NOMO-1 treated with DMSO at 0.1 percent for 48 hours (cell line): ENCODE data around the gene TMSB10.

Experiments
- DNase-seq: peaks from one replicate; lab custom pipeline; 2025; ENCODE audit not compliant: unreplicated experiment; lab: John Stamatoyannopoulos, UW

The TMSB10 gene

GRCh38 chr2:84879584-84880394 lies 25.7 kb upstream of the TMSB10 start:
- DNase-seq, result peak; percentile 67

DNA sequence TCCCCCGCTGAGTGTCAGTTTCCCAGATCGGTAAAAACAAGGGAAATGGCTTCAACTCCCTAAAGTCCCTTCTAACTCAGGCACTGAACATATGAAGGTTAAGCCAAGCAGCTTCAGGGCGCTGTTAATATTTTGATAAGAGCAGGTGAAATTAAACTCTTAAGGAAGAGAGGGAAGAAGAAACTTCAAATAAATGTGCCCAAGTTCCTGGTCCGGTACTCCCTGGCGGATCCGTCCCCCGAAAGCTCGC lies 25.1 kb upstream of the TMSB10 start:
- DNase-seq, result no peak

- peak; percentile 8 for DNase-seq
Observed at GRCh38 chr2:84880645-84881521, 24.6 kb upstream of the TMSB10 start, which contains the start of gene TRABD2A. TSS of gene TRABD2A (minus strand) at chr2:84881084. CDS start at chr2:84881039, 45 bp downstream.

GRCh38 chr2:84881581-84882413 lies 23.7 kb upstream of the TMSB10 start:
- peak; percentile 75 for DNase-seq

- no peak for DNase-seq
Observed at GRCh38 chr2:84882414-84882738, 23.1 kb upstream of the TMSB10 start.

GRCh38 chr2:84882775-84883550 lies 22.5 kb upstream of the TMSB10 start:
- DNase-seq, result no peak

DNA sequence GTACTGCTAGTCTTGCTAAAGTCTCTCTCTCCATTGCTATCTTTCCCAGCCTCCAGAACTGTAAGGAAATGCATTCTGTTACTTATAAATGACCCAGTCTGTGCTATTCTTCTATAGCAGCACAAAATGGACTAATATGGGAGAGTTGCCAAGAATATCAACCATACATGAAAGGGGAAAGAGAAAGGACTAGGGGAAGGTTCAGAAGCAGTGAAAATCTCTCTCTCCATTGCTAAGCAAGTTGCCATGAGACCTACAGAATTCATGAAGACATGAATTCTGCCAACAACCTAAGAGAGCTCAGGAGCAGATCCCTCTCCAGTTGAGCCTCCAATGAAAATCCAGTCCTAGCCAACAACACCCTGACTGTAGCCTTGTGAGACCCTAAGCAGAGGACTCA lies 21.0 kb upstream of the TMSB10 start:
- DNase-seq, result no peak

- no peak for DNase-seq
Observed at GRCh38 chr2:84885111-84885510, 20.3 kb upstream of the TMSB10 start.

GRCh38 chr2:84886791-84887190 lies 18.7 kb upstream of the TMSB10 start:
- no peak for DNase-seq

DNA sequence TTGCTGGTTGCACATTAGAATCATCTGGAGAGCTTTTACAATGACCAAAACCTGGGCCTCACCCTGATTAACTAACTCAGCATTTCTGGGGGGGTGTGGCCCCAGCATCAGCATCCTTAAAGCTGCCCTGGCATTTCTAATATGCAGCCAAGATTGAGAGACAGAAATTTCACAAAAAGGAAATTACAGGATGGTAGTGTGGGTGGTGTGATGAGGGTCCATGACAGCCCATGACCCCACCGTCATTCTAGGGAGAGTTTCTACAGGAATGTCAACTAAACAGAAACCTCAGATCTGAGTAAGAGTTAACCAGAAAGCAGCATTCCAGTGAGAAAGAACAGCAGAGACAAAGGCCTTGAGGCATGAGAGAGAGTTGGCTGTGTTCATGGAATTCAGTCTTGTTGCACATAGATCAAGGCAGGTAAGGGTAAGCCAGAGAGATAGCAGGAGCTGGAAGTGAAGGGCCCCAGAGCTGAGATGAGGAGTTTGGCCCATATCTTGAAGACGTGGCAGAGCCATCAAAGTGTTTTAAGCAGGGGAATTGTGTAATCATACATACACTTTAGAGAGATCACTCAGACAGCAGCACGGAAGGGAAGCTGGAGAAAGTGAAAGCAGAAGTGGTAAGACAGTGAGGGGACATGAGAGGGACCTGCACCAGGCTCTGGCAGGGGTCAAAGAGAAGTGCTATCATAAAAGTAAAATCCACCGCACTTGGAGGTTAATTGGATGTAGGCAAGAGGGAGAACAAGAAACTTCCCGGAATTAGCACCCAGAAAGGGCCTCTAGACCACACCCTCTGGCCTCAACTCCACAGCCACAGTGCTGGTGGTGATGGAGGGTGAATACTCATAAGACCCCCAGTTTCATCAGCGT lies 16.8 kb upstream of the TMSB10 start:
- peak; percentile 99 for DNase-seq

GRCh38 chr2:84889332-84889731 lies 16.1 kb upstream of the TMSB10 start:
- DNase-seq, result no peak

DNA sequence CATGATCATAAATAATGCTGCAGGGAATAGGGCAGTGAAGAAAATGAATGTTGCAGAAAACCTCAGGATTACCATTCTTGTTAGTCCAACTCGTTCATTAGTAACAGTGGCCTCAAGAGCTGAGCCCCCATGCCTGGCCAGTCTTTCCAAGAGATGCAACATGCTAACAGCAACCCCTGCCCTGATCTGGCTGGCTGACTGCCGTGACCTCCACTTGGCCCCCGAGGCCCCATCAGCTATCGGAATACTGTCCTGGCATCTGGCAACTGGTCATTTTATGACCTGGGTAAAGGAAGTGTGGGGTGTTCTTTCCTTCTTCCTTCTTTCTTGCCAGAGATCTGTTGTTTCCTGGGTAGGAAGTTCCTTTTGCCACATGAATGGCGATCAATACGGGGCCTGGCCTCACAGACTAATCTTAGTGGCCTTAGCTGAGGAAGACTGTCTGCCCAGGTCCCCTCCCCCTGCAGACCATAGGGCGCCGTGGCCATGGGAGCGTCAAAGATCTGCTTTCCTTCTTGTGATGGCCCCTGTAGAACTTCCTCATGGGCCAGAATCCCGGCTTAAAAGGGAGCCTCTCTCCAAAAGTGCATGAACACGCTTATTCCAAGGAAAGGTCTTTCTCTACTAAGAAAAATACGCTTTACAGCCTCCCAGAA lies 14.0 kb upstream of the TMSB10 start:
- DNase-seq, result no peak

DNA sequence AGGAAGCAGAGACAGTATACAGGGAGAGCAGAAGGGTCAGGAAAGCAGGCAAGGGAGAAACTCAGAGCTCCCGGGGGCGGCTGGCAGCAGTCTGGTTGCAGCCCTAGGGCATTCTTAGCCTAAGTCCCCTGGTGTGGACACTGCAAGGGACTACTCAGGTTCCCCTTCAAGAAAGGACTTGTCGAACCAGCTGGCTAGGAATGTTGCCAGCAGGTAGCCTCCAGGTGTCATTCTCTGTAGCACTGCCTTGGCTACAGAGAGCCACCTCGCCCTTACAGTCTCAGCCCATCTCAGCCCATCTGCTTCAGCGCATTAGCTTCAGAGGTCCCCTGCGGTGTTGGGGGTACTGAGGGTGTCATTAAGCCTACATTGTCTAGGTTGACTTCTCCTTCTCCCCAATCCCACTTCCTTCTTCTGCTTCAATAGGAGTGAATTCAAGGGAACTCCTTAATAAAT lies 11.3 kb upstream of the TMSB10 start:
- peak; percentile 4 for DNase-seq

GRCh38 chr2:84894758-84895520 lies 10.5 kb upstream of the TMSB10 start:
- DNase-seq, result no peak

GRCh38 chr2:84896567-84896966 lies 8.9 kb upstream of the TMSB10 start:
- DNase-seq, result no peak

DNA sequence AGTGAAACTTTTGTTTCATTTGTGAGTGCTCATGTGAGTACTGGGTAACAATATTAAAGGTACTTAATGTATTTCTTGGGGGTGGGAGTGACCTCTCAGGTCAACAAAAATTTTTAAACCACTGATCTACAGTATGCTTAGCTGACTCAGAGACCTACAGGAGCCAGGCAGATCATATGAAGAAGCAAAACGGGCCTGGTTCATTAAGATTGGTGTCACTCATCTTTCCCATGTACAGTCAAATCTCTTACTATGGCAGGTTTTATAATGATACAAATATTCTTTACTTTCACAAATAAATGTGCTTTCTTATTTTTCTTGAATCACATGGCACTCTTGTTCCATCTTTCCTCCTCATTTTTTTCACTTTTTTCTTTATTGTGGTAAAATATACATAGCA lies 7.7 kb upstream of the TMSB10 start:
- no peak for DNase-seq

DNA sequence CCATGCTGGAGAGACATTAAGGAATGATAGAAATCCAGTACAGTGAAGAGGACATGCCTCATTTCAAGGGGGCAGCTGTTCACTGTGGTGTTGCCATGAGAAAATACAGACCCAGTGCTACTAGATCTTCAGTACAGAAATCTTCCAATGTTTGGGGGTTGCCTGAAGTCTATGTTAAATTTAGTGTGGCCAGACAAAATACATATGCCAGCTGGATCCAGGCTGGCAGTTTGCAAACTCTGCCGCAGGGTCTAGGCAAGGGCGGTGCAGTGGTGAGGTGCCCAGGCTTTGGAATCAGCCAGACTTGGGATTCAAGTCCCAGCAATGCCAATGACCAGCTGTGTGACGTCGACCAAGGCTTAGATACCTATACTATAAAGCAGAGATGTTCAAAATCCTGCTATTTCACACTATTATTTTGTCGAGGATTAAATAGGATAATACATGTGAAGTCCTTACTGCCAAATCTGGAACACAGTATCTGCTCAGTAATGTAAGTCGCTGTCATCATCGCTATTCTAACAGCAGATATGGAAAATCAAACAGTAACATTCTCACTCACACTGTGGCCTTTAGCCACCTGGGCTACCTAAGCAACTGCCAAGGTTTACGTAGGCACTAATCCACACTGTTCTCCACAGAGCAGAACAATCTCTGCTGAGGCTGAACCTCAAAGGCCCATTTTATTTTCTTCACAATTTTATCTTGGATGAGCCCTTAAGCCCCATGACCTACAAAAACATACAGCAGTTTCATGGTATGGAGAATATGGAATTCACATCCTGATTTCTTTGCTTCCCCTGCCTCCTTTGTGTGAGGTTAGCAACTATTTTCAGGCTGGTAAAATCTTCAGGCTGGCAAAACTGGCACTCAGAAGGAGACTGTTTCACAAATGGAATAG lies 5.9 kb upstream of the TMSB10 start:
- DNase-seq, result no peak
